ENCODE data around the gene HELZ.

DNA sequence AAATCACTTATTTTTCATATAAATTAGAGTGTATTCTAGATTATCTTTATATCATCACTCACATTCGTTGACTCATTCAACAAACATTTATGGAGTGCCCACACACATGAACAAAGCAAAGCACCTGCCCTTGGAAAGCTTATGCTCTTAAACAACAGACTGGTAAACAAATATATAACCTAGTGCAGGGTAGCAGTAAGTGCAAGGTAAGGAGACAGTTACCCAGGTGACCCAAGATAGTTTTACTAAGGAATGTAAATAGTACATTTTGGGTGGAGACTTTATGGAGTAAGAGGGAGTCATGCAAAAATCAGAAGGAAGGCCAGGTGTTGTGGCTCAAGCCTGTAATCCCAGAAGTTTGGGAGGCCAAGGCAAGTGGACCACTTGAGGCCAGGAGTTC lies 40.4 kb upstream of the HELZ start:
- TF ChIP-seq EZH2 (IDR thresholded peaks at IDR 0.05; ENCODE audit: insufficient read depth, poor library complexity, severe bottlenecking), result no peak
- no peak for TF ChIP-seq EZH2phosphoT487 (IDR thresholded peaks at IDR 0.05; ENCODE audit: insufficient read depth, low read depth)
